Middle frontal gyrus (tissue), 1 donor: ENCODE data around the gene CHST14.

Experiments used
- DNase-seq: peaks from one replicate; pipeline ENCODE4 v3.0.0-alpha.2; 2015; ENCODE audit warnings: low spot score; ENCODE audit errors: extremely low spot score

The CHST14 gene

DNA sequence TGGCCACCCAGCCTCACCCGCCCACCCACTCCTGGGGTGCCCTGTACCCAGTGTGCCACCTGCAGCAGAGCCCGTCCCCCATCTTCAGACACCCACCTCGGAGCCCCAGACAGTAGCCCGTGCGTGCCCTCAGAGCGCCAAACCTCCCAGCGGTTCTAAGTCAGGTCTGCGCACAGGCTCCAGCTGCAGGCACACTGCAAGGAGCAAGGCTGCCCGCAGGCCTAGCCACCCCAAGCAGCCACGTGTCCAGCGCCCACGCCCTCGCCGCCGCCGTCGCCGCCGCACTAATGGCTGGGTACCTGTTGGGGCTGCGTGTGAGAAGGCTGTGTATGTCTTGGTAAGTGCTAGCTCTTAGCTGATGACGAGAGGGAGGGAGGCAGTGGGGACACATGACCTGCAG lies 8.8 kb upstream of the CHST14 start:
- DNase-seq: no peak

GRCh38 chr15:40463279-40463678 lies 7.5 kb upstream of the CHST14 start:
- DNase-seq: no peak

- DNase-seq: no peak
Measured at GRCh38 chr15:40463886-40464545, 6.8 kb upstream of the CHST14 start.

DNA sequence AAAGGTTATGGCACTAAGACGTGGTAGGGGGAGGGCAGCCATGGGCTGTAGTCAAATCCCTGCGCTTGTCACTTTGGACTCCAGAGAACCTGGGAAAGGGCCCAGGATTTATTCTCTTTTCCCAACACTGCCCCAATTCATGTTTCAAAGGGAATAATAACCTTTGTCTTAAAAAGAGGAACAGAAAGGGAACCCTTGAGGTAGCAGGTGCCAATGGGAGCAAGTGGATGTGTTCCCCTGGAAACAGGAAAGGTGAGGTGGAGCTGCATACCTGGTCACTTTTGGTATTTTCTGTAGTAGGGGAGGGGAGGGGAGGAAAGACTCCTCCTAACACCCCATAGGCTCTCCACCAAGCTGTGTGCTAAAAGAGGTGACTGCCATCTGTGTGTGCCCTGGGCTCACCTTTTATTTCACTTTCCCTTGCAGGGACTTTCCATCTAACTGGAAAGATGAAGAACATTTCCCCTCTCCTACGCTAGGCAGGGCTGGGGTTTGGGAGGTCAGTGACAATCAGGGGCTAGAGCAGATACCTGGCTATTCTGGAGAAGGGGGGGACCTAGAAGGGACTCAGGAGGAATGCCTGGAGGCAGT lies 6.1 kb upstream of the CHST14 start:
- DNase-seq: no peak

GRCh38 chr15:40465939-40466338 lies 4.8 kb upstream of the CHST14 start:
- DNase-seq: no peak

DNA sequence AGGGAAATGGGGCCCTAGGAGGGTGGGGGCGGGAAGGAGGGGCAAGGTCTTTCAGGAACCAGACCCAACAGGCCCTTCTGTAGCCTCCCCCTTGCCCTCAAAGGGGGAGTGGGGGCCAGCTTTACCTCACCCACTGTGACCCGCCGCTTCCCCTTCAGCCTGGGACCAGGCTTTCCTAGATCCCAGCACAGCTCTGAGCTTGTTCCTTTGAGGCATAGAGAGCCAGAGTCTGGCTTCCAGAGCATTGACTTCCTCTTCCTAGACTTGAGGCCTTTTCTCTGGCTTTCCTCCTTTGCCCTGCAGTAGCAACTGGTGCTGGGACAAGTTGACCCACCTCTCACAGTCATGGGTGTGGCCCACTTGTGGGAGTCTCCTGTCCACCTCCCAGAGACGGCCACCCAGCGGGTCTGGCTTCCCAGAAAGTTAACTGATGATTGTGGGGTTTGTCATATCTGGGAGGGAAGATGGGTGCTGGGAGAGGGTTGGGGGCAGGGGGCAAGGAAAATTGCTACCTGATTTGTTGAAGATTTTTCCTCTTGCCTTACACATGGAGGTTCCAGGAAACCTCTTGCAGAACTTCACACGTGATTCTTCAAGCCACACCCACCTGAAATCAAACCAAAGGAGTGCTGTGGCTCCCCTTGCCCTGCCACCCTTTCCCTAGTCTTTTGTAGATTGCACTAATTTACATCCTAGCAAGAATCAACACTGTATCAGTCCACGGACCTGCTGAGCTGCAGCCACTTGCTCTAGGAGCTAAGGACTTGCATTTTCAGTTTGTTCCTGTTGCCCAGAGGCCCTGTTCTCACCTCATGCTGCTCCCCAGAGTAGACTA lies 4.1 kb upstream of the CHST14 start:
- no peak for DNase-seq

GRCh38 chr15:40467261-40467615 lies 3.5 kb upstream of the CHST14 start:
- DNase-seq: no peak

DNA sequence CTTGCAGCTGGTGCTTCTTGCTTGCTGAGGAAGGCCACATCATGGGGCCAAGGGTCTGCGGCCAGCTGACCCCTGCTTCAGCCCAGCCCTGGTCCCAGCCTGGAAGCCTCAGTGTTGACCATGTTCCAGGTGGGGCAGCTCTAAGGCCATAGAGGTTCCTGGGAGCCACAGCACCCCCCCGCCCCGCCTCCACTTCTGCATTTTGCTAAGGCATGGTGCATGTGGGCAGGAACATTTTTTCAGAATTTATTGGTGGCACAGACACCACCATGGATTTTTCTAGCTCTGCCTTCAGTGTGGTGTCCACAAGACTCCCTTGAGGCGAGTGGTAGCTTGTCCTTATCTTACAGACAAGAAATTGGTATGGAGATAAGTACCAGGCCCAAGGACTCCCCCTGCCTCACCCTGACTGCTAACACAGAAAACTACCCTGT lies 1.9 kb upstream of the CHST14 start:
- no peak for DNase-seq

DNA sequence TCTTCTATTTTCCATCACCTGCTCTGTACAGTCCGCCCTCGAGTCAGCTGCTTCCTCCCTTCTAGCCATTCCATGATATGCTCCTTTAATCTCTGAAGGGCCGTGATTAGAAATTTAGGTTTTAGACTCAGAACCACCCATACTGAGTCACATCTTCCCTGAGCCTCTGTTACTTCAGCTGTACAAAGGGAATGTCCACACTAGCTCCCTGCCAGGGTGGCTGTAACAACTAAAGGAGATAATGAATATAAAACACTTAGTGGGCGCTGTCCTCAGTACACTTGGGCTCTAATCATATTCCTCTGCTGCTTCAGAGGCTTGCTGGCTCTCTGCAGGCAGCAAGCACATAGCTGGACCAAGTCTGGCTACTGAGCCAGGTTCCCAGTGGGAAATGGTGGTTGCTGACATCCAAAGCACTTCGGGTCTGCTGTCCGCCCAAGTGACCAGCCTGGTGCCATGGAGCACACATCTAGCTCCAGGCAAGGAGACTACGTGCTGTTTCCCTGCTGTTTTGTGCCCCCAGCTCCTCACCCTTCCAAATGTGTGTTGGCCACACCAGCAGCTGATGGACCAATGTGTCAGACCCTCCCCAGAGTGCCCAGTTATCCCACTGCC lies 901 bp upstream of the CHST14 start:
- DNase-seq: no peak

DNA sequence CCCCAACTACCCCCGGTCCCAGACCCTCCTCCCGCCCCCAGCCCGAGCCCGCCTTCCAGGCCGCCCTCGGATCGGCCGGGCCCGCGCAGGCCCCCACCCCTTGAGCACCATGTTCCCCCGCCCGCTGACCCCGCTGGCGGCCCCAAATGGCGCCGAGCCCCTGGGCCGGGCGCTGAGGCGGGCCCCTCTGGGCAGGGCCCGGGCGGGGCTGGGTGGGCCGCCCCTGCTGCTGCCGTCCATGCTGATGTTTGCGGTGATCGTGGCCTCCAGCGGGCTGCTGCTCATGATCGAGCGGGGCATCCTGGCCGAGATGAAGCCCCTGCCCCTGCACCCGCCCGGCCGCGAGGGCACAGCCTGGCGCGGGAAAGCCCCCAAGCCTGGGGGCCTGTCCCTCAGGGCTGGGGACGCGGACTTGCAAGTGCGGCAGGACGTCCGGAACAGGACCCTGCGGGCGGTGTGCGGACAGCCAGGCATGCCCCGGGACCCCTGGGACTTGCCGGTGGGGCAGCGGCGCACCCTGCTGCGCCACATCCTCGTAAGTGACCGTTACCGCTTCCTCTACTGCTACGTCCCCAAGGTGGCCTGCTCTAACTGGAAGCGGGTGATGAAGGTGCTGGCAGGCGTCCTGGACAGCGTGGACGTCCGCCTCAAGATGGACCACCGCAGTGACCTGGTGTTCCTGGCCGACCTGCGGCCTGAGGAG lies 472 bp downstream of the CHST14 start:
- no peak for DNase-seq

DNA sequence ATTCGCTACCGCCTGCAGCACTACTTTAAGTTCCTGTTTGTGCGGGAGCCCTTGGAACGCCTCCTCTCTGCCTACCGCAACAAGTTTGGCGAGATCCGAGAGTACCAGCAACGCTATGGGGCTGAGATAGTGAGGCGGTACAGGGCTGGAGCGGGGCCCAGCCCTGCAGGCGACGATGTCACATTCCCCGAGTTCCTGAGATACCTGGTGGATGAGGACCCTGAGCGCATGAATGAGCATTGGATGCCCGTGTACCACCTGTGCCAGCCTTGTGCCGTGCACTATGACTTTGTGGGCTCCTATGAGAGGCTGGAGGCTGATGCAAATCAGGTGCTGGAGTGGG lies 995 bp downstream of the CHST14 start:
- no peak for DNase-seq

- DNase-seq: no peak
Measured at GRCh38 chr15:40472171-40472727, 1.5 kb downstream of the CHST14 start.

DNA sequence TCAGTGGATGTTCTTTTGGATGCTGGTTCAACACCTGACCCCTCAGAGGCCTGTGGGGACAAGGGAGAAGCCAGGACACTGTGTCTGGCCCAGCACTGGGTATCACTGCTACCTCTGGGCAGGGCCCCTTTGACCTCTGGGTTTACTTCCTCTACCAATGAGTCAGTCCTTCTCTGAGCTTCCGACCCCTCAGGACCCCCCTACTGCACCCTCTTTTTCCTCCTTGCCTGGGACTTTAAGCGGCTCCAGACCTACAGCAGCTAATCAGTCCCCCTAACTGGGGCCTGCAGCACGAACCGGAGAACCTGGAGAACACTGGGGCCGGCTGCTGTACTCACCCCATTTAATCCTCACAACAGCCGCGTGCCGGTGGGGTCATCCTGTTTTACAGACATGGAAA lies 3.8 kb downstream of the CHST14 start:
- no peak for DNase-seq

- DNase-seq: no peak
Measured at GRCh38 chr15:40477642-40478327, 7.0 kb downstream of the CHST14 start.

- no peak for DNase-seq
Measured at GRCh38 chr15:40479024-40479423, 8.2 kb downstream of the CHST14 start.

GRCh38 chr15:40481341-40482074 lies 10.7 kb downstream of the CHST14 start:
- DNase-seq: no peak

DNA sequence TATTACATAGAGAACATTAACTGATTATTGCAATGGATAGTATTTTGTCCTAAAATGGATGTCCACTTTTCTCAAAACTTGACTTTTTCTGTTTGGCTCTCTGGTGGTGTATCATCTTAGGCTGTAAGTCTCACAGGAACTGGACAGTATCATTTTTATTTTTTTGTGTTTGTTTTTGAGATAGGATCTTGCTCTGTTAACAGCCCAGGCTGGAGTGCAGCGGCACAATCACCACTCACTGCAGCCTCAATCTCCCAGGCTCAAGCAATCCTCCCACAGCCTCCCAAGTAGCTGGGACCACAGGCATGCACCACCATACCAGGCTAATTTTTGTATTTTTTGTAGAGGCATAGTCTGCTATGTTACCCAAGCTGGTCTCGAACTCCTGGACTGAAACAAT lies 13.1 kb downstream of the CHST14 start:
- DNase-seq: no peak

DNA sequence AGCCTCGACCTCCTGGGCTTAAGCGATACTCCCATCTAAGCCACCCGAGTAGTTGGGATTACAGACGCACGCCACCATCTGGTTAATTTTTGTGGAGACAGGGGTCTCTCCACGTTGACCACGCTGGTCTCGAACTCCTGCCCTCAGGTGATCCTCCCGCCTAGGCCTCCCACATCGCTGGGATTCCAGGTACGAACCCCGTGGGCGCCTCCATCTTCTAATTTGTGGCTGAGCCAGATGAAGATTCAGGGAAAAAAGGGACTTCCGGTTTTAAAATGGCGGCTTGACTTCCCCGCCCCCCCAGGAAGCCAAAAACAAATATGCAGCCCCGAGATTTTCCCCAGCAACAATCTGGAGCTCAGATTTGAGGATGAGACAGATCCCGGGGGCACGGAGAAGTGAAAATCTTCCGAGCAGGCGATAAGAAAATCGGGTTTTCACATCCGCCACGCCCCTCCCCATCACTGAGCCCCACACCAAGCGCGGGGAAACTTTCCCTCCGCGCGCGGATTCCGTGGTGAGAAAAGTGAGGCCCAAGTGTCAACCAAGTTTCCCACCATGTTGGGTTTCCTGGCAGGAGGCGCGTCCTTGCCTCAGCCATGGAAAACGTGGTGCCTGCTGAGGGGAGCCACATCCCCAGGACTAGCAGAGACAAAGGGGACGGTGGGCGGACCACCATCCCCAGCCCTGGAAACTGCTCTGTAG lies 15.4 kb downstream of the CHST14 start:
- no peak for DNase-seq
